ENCODE results near the gene POU3F2. TPM values are rescaled to one million over a fixed set of nuclear protein-coding genes. Genes with fewer than 3 reads are reported as not detected.
A peak's percentile ranks its signal among the peaks of the same experiment; 100 is the strongest.

The POU3F2 gene
- polyA plus RNA-seq, 1 donor: 0.06 TPM

DNA sequence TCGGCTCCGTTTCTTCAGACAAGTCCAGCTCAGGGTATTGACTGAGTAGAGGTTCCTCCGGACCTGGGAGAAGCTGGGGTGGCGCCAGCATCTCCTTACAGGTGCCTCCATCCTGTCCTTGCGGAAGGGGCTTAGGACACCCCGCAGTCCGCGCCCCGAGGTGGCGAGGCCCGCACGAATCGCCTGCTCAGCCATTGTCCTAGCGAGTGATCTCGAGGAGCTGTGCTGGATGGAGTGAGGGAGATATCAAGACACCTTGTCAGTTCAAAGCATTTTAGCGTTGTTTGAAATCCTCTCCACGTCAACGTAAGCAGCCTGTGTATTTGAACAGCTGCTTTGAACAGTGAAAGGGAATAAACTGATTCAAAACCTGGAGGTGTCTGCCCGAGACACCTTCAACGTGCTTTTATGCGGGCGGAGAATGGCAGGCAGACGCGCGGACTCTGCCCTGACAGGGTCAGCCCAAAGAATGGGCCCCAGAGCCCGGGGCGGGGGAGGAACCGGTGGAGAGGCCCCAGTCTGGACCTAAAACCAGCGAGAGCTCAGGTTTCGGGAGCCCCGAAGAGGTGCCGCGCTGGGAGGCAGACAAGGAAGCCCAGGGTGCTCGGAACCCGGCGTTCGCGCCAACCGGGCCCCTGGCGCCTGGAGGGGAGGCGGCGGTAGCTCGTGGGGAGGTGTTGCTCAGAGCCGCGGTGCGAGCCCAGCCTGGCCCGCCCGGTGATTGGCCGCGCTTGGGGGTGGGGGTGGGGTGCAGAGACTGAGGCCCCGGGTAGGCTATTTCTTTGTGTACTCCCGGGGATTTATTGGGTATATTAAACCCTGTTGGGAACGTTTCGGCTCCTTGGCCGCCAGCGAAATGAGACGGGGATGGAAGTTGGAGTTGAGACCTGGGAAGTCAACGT, 3.1 kb upstream of the POU3F2 start:
- no peak overlapping the region for H3K27ac ChIP-seq (ENCODE audit: low read length)
- peaks cover 25% of the 10 kb centered on the region for H3K4me1 ChIP-seq (ENCODE audit: control insufficient read depth, insufficient read depth, low read length)
- H3K27me3 ChIP-seq (ENCODE audit: control insufficient read depth, insufficient read depth, low read length): peaks cover 95% of the 10 kb centered on the region
- H3K4me3 ChIP-seq (ENCODE audit: low read length): no peak overlapping the region
- peaks cover 9% of the 10 kb centered on the region for H3K9me3 ChIP-seq (ENCODE audit: control insufficient read depth, low read depth, low read length)
- H3K36me3 ChIP-seq (ENCODE audit: control insufficient read depth, insufficient read depth, low read length): no peaks in the 10 kb centered on the region
- no peak for DNase-seq
- no CpG with 5 or more reads among the region's 58 CpGs for WGBS (ENCODE audit: insufficient coverage, low lambda C conversion rate)

DNA sequence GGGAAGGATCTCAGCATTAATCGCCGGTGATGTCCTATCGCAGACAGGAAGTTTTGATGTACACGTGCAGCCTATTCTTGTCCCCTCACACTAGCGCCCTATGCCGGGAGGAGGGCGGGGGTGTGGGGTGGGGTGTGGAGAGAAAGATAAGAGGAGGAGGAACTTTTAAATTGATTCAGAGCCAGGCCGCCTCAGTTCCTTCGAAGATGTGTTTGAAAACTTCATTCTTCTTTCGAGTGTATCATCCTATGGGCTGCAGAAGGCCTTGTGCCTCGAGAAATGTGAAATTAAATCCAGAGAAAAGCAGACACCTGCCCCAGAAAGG, 2.5 kb upstream of the POU3F2 start:
- no peak overlapping the region for H3K4me3 ChIP-seq (ENCODE audit: low read length)
- peaks cover 96% of the 10 kb centered on the region for H3K27me3 ChIP-seq (ENCODE audit: control insufficient read depth, insufficient read depth, low read length)
- no peak overlapping the region for H3K27ac ChIP-seq (ENCODE audit: low read length)
- H3K4me1 ChIP-seq (ENCODE audit: control insufficient read depth, insufficient read depth, low read length): peaks cover 25% of the 10 kb centered on the region
- WGBS (ENCODE audit: insufficient coverage, low lambda C conversion rate): no CpG with 5 or more reads among the region's 11 CpGs
- DNase-seq: no peak
- H3K9me3 ChIP-seq (ENCODE audit: control insufficient read depth, low read depth, low read length): peaks cover 9% of the 10 kb centered on the region
- H3K36me3 ChIP-seq (ENCODE audit: control insufficient read depth, insufficient read depth, low read length): no peaks in the 10 kb centered on the region

DNA sequence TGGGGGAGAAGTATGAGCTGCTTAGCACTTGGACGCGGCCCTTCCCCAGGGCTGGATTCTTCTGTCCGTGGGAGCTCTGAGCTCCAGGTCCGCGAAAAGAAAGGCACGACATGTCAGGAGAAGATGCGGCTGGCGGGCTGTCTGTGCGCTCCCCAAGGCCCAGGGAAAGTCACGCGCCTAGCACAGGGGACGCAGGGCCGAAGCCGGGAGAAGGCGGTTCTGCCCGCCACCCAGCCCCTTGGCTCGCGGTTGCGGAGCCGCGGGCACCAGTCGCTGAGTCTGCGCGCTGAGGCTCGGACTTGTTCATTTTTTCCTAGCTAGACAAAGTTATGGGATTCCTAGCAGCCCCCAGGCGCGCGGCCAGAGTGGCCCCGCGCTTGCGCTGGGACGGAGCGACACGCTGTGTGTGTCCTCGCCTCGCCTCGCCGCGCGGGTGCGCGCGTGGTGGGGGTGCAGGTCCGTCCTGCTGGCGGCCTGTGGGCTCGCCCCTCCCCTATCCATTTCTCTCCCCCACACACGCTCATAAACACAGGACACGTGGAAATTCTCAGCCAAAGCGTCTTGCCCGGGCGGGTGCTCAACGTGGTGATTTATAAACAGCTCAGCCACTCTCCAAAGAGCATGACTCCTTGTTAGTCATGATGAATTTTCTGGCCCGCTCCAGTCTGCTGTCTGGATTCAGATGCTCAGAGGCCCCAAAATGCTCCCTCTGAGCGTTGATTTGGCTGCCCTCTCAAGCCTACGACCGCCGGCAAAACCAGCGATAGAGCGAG, 1.9 kb upstream of the POU3F2 start:
- peaks cover 25% of the 10 kb centered on the region for H3K4me1 ChIP-seq (ENCODE audit: control insufficient read depth, insufficient read depth, low read length)
- no peak overlapping the region for H3K27ac ChIP-seq (ENCODE audit: low read length)
- no peak overlapping the region for H3K4me3 ChIP-seq (ENCODE audit: low read length)
- DNase-seq: no peak
- peaks cover 97% of the 10 kb centered on the region for H3K27me3 ChIP-seq (ENCODE audit: control insufficient read depth, insufficient read depth, low read length)
- no CpG with 5 or more reads among the region's 59 CpGs for WGBS (ENCODE audit: insufficient coverage, low lambda C conversion rate)
- H3K36me3 ChIP-seq (ENCODE audit: control insufficient read depth, insufficient read depth, low read length): no peaks in the 10 kb centered on the region
- peaks cover 9% of the 10 kb centered on the region for H3K9me3 ChIP-seq (ENCODE audit: control insufficient read depth, low read depth, low read length)

DNA sequence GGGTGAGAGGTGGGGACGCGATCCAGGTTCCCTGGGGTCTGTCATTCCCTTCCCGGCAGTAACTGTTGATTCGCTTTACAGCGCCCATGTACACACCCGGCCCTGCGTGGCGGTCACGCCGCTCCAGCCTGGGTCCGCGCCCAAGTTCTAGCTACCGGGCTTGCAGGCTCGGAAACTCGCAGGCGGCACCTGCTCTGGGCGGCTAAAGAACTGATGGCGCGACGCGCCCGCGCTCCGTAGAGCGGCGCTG, 1.4 kb upstream of the POU3F2 start:
- Histone ChIP-seq H3K27ac (ENCODE audit: low read length) (no peak overlapping the region), H3K4me3 (ENCODE audit: low read length) (no peak overlapping the region), H3K9me3 (ENCODE audit: control insufficient read depth, low read depth, low read length) (peaks cover 9% of the 10 kb centered on the region), H3K27me3 (ENCODE audit: control insufficient read depth, insufficient read depth, low read length) (peaks cover 96% of the 10 kb centered on the region), H3K36me3 (ENCODE audit: control insufficient read depth, insufficient read depth, low read length) (no peaks in the 10 kb centered on the region), H3K4me1 (ENCODE audit: control insufficient read depth, insufficient read depth, low read length) (peaks cover 25% of the 10 kb centered on the region)
- WGBS (ENCODE audit: insufficient coverage, low lambda C conversion rate): no CpG with 5 or more reads among the region's 26 CpGs
- no peak for DNase-seq

DNA sequence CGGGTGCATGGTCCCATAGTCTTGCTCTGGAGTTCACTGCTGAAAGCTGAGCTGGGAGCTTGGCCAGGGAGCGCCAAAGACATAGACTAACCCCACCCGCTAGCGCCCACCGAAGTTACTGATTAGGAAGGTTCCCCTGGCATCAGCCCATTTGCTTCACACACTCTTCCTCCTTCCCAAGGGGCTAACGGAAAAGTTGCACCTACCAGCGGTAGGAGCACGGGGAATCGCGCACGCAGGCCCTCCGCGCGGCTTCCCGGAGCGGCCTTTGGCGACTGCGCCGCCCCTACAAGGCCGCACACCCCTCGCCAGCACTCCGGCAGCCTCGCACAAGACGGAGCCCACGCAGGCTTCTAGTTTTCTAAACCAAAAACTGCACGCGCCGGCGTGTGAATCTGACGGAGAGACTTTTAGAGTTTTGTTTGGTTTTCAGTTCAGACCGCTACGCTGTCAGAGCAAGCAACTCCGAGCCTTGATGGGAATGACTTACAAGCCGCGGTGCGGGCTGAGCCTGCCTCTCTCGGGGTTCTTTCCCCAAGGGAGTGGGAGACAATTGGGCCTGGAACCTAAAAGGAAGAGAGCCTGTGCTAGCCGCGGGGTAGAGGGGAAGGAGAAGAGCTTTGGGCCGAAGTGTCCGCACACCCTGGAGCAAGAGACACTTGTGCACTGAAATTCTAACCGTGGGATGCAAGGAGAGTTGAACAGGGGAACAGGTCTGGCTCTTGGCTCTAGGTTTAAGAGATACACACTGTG, 891 bp upstream of the POU3F2 start:
- no peak for DNase-seq
- peak overlapping the region; percentile 38 for H3K4me3 ChIP-seq (ENCODE audit: low read length)

DNA sequence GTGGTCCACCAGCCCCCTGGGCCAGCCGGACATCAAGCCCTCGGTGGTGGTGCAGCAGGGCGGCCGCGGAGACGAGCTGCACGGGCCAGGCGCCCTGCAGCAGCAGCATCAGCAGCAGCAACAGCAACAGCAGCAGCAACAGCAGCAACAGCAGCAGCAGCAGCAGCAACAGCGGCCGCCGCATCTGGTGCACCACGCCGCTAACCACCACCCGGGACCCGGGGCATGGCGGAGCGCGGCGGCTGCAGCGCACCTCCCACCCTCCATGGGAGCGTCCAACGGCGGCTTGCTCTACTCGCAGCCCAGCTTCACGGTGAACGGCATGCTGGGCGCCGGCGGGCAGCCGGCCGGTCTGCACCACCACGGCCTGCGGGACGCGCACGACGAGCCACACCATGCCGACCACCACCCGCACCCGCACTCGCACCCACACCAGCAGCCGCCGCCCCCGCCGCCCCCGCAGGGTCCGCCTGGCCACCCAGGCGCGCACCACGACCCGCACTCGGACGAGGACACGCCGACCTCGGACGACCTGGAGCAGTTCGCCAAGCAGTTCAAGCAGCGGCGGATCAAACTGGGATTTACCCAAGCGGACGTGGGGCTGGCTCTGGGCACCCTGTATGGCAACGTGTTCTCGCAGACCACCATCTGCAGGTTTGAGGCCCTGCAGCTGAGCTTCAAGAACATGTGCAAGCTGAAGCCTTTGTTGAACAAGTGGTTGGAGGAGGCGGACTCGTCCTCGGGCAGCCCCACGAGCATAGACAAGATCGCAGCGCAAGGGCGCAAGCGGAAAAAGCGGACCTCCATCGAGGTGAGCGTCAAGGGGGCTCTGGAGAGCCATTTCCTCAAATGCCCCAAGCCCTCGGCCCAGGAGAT, 1.0 kb downstream of the POU3F2 start:
- Histone ChIP-seq H3K9me3 (ENCODE audit: control insufficient read depth, low read depth, low read length) (peaks cover 9% of the 10 kb centered on the region), H3K4me3 (ENCODE audit: low read length) (no peak overlapping the region), H3K36me3 (ENCODE audit: control insufficient read depth, insufficient read depth, low read length) (no peaks in the 10 kb centered on the region), H3K27ac (ENCODE audit: low read length) (no peak overlapping the region), H3K27me3 (ENCODE audit: control insufficient read depth, insufficient read depth, low read length) (peaks cover 94% of the 10 kb centered on the region), H3K4me1 (ENCODE audit: control insufficient read depth, insufficient read depth, low read length) (peaks cover 25% of the 10 kb centered on the region)
- no CpG with 5 or more reads among the region's 76 CpGs for WGBS (ENCODE audit: insufficient coverage, low lambda C conversion rate)
- no peak for DNase-seq

More for the DNA sequence above, 891 bp upstream of the POU3F2 start:
- Histone ChIP-seq H3K27me3 (ENCODE audit: control insufficient read depth, insufficient read depth, low read length) (peaks cover 95% of the 10 kb centered on the region), H3K36me3 (ENCODE audit: control insufficient read depth, insufficient read depth, low read length) (no peaks in the 10 kb centered on the region), H3K4me1 (ENCODE audit: control insufficient read depth, insufficient read depth, low read length) (peaks cover 25% of the 10 kb centered on the region), H3K27ac (ENCODE audit: low read length) (no peak overlapping the region), H3K9me3 (ENCODE audit: control insufficient read depth, low read depth, low read length) (peaks cover 9% of the 10 kb centered on the region)
- WGBS (ENCODE audit: insufficient coverage, low lambda C conversion rate): no CpG with 5 or more reads among the region's 42 CpGs

DNA sequence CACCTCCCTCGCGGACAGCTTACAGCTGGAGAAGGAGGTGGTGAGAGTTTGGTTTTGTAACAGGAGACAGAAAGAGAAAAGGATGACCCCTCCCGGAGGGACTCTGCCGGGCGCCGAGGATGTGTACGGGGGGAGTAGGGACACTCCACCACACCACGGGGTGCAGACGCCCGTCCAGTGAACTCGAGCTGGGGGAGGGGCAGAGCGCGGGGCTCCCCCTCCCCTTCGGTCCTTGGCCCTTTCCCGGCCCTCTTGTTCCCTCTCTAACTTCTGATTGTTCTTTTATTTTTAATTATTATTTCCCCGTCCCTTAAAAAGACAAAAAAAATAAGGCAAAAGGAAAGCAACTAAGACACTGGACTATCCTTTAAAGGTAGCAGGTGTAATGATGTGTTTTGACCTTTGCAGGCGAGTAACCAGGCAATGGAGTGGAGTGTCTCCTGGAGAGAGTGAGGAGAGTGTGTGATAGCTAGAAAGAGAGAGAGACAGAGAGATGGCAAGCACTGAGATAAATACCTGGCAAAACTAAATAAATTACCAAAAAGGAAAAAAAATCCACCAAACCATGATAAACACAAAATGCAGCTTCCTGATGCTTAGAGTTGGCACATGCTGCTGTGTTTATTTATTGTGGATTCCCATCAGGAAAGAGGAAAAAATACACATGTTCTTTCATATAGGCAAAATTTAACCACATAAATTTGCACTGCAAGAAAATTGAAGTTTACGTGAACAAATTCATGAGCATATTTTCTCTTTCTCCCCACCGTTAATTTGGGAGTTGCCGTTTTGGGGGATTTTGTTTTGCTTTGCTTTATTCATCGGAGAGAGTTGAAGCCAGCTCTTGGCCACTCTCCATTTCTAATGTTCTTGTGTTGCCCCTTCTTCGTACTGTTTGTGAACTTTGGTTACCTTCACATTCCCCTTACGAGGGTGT, 1.9 kb downstream of the POU3F2 start:
- Histone ChIP-seq H3K36me3 (ENCODE audit: control insufficient read depth, insufficient read depth, low read length) (no peaks in the 10 kb centered on the region), H3K9me3 (ENCODE audit: control insufficient read depth, low read depth, low read length) (peaks cover 9% of the 10 kb centered on the region), H3K27ac (ENCODE audit: low read length) (no peak overlapping the region), H3K27me3 (ENCODE audit: control insufficient read depth, insufficient read depth, low read length) (peaks cover 94% of the 10 kb centered on the region), H3K4me1 (ENCODE audit: control insufficient read depth, insufficient read depth, low read length) (peaks cover 20% of the 10 kb centered on the region), H3K4me3 (ENCODE audit: low read length) (no peak overlapping the region)
- WGBS (ENCODE audit: insufficient coverage, low lambda C conversion rate): 3% methylated on average over 6 of the region's 23 CpGs
- no peak for DNase-seq

DNA sequence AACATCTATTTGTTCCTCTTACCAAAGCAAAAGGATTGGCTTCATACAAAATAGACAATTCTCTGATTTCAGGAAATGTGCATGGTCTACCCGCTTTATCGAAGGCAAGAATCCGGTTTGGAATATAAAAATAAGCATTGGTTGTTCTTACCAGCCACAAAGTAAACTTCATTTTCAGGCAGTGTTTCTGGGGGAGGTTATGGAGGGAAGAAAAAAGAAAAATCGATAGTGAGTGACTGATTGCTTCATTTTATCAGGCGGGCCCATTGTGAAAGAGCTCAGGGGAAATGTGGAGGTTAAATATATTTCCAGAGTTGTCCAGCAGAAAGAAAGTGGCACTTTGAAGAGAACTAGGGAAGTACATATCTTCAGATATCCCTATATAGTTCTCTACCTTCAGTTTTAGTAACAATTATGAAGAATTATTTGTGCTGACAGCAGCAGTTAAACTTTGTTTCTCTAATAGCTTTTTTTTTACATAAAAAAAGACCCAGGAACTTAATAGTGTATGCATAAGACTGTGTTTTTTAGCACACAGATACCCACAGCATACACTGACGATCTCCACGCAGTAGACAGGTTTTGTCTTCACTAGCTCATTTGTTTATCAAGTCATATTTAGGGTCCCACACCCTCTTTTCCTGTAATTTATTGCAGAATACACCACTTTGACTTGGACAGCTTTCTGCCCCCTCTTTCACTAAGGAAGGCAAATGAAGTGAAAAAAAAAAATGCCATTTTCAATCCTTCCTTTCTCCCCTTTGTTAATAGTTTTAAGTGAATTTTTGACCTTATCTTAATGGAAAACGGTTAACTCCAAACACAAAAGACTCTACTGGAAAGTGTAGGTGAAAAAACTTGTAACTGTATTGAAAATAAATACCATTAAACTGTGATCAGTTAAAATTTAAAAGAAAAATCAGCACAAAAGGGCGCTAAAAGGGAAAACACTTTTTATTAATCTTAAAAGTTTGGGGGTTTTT, 2.9 kb downstream of the POU3F2 start:
- 5% methylated on average over 4 of the region's 9 CpGs for WGBS (ENCODE audit: insufficient coverage, low lambda C conversion rate)
- DNase-seq: no peak

More for the DNA sequence above, 2.9 kb downstream of the POU3F2 start:
- H3K4me1 ChIP-seq (ENCODE audit: control insufficient read depth, insufficient read depth, low read length): peaks cover 17% of the 10 kb centered on the region
- no peak overlapping the region for H3K27ac ChIP-seq (ENCODE audit: low read length)
- no peak overlapping the region for H3K4me3 ChIP-seq (ENCODE audit: low read length)
- H3K36me3 ChIP-seq (ENCODE audit: control insufficient read depth, insufficient read depth, low read length): no peaks in the 10 kb centered on the region
- peaks cover 5% of the 10 kb centered on the region for H3K9me3 ChIP-seq (ENCODE audit: control insufficient read depth, low read depth, low read length)
- H3K27me3 ChIP-seq (ENCODE audit: control insufficient read depth, insufficient read depth, low read length): peaks cover 93% of the 10 kb centered on the region
